Cortex of kidney (tissue), 1 donor: ENCODE data around the gene KIF1A.

ENCODE experiments used
- DNase-seq: peaks from one replicate; lab custom pipeline; 2025; lab: John Stamatoyannopoulos, UW

The KIF1A gene

DNA sequence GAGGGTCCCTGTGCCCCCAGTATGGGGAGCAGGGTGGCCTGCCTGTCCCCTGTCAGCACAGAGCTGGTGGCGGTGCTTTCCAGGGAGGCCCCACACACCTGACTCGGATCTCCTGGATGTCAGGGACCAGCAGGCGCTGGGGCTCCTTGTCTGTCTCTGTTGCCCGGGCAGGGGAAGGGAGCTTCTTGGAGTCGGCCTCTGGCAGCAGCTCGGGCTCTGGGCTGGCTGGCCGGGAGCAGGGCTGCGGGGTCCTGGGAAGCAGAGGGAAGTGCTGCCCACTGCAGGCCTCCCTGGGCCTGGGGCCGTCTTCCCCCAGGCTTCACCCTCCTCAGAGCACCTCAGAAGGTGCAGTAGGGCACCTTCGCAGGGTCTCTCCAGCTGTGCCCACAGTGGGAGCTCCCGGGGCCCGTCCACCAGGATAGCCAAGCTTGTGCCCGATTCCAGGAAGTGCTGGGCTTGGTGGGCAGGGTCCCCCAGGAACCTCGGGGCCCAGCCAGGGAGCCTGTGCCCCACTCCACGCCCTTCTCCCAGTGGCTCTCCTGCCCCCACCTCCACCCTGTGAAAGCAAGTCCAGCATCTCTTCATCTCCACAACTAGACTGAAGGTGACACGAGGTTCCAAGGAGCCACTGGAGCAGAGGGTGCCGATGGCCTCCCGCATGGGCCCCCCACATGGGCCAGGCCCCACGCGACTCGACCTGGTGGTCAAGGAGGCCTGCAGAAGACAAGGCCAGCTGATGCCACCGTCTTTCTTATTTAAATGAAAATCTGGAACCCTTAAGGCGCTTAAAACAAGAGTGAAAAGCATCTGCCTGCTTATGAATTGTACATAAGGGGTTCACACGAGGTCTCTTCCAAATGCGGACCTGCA lies 100.1 kb downstream of the KIF1A start:
- no peak for DNase-seq

DNA sequence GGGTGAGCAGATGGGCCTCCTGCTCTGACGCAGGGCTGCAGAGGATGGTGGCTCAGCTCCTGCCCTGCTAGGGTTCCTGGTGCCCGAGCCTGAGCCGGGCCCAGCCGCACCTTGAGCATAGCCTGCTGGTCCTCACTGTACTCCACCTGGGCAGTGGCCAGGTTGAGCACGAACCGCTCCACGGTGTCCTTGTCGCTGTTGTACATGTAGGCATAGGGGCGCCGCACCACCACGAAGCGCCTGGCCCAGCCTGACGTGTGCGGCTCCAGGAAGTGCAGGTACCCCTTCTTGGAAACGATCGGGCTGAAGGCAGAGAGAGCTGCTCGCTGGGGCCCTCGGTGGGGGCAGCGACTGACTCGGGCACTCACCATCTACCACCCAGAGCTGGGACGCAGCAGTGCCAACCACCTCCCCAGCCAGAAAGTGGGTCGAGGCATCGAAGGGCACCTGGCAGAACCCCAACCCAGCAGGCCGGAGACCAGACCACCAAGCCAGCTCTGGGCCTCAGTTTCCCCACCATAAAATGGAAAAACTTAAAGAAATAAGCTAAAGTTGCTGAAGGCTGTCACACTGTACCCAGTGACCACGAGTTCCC lies 101.0 kb downstream of the KIF1A start:
- no peak for DNase-seq

DNA sequence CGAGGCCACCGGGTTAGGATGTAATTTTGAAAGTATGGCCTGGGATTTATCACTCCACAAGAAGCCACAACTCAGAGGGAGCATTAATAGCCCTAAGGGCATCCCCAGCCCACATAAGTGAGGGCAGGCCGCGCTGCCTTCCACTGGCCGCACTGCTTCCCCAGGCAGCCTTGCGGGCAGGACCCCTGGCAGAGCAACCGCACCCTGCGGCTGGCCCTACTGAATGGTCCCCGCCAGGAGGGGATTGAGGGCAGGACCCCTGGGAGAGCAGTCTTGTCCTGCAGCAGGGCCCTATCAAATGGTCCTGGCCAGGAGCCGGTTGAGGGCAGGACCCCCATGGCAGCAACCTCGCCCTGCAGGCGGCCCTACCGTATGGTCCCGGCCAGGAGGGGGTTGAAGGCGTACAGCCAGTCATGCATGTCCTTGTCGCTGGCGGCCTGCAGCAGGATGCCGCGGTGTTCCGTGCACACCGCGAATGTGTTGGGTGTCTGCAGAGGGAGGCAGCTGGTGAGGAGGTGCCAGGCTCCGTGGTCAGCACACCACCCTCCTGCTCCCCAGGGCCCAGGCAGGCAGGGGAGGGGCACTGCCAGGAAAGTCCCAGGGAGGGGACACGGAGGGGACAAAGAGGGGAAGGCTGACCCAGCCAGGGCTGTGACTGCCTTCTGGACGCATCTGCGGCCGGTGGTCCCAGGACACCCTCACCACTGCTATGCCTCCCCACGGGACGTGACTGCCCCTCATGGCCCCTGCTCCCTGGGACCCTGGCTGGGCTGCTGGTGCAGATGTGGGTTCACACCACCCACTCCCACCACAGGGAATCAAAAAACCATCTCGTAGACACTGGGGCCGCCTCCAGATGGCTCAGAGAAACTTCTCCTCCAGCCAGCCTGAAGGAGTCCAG lies 102.1 kb downstream of the KIF1A start:
- no peak for DNase-seq

DNA sequence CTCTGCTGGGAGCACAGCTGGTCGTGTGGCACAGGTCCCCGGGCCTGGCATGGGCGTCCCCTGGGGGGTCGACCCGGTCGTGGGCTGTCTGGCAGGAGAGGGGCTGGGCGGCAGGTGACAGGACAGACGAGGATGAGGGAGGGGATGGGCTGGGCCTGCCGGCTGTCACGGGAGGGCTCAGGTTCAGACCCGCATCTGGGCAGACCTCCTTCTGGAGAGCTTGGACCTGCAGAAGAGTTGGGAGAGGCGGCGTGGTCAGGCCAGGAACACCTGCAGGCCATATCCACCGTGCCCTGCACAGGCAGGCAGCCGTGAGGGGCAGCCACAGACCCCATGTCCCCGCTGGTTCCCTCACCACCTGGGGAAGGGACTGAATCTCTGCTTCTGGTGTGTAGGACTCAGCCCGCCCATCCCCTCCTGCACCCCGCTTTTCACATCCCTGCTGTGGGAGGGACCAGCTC lies 102.8 kb downstream of the KIF1A start:
- no peak for DNase-seq

DNA sequence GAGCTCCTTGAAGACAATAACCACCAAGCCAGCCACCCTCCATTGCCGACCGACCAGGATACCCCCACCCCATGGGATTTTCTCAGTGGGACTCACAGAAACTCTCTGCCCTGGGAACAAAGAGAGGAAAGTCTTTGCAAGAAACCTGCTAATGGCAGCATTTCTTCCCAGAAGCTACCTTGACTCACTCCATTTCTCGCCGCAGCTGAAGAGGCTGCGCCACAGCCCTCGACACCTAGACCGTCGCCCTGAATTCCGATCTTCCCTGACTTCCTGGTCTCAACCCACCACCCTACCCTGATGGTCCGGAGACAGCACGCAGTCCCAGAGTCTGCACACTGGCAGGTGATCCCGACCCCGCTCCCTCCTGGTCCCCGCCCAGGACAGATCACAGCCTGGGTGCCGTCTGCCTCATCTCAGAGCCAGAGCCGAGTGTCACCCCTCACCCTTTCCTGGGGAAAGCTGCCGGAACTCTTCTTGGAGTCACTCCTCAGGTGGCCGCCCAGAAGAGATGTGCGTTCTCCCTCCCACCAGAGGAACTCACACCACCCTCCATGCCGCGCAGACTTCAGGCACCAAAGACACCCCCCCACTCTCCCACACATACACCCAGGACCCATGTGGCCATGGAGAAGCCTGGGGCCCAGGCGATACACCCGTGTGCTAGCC lies 103.8 kb downstream of the KIF1A start:
- DNase-seq, result no peak

DNA sequence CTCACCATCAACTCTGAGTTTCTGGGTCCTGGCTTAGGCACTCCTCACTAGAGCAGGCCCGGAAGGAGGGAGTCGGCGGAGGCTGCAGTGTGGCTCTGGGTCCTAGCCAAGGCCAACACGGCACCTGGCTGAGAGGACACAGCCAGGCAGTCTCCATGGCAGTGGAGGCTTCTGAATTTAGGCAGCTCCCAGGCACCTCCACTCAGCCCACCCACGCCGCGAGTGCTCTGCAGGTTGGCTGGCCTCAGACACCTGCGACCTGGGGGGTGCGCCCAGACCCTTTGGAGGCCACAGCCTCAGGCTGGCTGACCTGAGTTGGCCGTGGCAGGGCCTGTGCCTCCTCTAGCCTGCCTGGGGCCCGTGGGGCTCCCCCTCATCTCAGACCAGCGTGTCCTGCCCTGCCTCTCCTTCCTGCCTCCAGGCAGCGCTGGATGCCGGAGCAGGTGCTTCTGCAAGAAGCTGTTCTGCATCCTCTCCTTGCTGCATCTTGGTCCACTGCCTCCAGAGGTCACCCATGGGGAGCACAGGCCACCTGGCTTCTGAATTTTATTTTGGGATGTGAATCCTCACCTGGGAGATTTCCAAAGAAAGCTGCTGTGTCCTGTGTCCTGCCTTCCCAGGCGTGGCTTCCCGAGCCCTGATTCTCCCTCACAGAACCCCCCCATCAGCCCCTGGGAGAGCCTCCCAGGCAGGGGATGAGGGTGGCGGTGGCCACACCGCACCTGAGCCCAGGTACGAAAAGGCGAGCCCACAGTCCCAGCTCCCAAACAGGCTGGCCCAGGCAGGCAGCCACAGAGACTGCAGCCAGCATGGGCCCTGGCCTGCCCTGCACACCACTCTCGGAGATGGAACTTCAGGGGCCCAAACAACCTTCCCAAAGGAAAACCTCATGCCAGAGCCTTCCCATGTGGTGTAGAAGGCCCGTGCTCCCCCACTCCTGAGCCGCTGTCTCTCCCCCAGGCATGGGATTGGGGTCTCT lies 105.0 kb downstream of the KIF1A start:
- no peak for DNase-seq

DNA sequence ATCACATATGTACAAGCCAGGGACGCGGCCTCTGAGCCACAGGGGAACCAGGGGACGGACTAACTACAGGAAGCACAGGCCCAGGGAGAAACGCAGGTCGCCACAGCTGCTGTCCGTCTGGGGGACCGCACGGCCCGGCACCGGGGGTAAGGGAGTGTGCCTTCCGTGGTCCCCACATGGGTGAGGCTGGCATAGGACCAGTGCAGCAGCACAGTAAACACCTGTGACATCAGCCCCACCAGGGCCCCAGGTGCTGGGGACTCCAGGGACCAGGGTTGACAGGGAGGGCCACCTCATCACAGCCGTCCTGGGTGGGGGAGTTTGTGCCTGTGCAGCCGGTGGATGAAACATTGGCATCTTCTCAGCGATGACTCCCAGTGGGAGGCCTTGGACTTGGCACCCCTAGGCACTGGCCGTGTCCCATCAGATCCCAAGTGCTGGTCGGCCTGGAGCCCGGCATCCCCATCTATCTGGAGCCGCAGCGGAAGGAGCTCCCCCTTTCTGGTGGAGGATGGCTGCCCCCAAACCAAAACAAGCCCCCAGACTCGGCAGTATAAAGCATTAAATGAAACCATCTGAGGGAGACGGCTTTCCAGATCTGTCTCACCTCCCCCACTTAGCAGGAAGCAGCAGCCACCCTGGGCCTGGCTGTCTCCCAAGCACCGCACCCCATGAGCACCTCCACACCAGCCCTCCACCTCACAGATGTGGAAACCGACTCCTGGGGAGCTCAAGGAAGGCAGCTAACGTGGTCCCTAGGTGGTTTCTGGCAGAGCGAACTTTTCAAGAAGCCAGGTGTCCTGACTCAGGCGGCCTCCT lies 105.9 kb downstream of the KIF1A start:
- no peak for DNase-seq

DNA sequence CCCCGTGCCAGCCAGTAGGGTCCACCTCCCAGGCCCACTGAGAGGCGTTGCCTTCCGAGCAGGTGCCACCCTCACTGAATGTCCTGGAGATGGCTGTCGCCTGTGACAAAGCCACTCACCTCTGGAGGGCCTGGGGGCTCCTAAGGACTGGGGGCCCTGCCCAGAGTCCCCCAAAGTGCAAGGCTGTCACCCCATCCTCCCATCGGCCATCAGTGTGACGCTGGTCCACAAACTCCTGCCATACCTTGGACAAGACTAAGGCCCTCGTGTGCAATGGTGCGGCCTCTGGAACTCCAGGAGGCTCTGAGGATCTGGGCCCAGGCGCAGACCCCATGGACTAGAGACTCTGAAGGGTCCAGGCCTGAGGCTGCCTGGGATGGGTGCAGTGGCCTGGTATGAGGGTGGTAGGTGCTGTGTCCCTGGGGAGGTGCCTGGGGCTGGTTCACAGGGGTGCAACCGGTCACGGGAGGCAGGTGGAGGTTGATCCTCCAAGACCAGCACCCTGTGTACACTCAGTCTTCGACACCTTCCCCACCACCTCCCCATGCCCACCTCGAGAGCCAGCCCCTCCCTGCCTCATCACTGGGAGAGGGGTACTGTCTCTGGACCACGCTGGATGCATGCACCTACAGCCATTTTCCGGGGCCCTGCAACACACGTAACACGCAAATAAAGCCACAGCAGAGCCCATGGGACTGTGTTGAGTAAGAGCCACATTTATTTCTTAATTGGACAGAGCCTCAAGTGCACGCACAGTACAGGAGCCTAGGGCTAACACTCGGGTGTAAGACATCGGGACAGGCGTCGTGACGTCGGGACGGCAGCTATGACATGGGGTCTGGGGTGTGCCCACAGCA lies 106.7 kb downstream of the KIF1A start:
- DNase-seq, result no peak

DNA sequence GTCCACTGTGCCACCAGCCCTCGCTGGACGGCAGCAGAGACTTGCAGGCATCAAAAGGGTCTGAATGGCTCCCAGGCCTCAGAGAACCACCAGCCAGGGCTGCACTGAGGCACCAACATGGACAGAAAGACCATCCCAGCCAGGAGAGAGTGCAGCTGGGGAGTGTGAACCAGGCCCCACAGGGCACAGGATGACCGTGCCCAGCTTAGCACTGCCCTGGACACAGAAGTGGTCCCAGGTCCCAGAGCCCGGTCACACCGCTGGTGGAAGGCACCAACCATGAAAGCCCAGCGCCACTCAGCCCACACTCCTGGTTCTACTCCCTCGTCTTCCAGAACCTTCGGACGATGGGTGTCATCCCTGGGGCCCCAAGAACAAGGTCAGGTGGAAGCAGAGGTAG lies 107.9 kb downstream of the KIF1A start:
- no peak for DNase-seq

DNA sequence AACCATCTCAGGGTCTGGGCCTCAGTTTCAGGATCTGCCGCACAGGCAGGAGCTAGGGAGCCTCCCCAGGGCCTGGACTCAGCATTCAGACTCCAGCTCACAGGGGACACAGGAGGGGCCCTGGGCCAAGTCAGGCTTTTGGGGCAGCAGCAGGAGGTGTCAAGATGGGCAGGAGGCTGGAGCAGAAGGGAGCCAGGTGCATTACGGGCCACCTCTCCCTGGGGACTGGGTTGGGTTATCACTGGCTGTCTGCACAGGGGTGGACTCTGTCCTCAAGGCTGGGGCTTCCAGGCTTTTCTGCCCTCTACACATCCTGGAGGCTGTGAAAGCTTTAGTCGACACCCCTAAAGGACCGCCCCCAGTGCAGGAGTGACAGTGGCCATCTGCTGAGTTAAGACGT lies 108.3 kb downstream of the KIF1A start:
- no peak for DNase-seq

DNA sequence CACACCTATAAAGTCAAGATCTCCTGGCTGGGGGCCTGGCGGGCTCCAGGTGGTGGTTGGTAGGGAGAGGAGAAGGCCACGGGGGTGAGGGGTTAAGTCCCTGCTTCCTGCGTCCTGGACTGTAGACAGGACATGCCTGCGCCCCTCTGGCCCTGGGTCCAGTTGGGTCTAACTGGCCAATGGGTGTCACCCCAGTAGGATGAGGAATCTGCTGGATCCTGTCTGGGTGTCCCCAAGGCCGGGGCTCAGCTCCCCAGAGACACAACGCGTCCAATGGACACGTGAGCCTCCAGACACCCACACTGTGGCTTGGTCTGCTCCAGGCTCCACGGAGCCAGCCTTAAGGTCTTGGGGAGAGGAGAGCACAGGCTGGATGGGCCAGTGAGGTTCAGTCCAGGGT lies 108.7 kb downstream of the KIF1A start:
- DNase-seq, result no peak

DNA sequence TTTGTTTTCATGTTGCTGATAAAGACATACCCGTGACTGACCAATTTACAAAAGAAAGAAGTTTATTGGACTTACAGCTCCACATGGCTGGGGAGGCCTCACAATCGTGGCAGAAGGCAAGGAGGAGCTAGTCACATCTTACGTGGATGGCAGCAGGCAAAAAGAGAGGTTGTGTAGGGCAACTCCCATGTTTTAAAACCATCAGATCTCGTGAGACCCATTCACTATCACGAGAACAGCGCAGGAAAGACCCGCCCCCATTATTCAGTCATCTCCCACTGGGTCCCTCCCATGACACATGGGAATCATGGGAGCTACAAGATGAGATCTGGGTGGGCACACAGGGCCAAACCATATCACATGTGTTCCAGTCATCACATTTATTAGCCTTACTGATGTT lies 111.6 kb downstream of the KIF1A start:
- no peak for DNase-seq

DNA sequence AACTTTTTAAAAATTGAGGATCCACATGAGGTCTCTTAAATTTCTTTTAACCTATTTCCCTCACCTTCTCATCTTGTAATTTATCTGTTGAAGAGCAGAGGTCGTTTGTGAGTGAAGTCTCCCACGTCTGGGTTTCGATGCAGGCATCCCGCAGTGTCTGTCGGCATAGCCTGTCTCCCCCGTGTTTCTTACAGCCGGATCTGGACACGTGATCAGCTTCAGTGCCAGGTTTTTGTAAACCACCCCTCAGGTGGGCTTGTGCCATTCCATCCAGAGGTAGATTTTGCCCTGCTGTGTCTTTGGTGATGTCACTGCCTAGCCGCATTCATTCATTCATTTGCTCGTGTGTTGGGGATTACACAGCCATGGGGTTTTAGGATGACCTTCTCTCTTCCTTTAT lies 112.2 kb downstream of the KIF1A start:
- DNase-seq, result no peak

DNA sequence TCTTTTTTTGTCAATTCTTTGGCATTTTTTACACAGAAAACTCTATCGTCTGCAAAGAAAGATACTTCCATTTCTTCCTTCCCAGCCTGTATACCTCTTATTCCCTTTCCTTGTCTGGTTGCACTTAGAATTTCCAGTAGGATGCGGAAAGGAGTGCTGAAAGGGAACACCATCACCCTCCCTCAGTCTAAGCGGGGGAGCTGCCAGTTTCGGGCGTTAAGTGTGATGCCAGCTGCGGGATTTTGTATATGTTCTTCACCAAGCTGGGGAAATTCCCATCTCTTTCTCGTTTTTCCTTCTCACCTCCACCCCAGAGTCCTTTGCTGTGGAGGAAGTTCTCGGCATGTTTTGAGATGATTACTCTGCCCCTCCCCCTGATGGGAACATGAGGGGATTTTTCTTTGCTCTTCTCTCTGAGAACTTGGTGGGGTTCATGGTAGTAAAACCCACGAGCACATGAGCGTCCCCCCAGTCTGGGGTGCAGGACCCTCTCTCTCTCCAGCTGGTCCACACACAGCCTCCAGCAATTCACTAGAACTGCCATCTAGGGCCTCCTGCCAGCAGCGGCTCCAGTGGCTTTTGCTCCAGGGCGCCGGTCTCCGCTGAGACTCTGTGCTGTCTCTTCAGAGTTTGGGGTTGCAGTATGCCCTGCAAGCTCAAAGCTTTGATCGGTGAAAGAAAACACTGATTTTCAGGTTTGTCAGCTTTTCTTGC lies 112.8 kb downstream of the KIF1A start:
- no peak for DNase-seq

DNA sequence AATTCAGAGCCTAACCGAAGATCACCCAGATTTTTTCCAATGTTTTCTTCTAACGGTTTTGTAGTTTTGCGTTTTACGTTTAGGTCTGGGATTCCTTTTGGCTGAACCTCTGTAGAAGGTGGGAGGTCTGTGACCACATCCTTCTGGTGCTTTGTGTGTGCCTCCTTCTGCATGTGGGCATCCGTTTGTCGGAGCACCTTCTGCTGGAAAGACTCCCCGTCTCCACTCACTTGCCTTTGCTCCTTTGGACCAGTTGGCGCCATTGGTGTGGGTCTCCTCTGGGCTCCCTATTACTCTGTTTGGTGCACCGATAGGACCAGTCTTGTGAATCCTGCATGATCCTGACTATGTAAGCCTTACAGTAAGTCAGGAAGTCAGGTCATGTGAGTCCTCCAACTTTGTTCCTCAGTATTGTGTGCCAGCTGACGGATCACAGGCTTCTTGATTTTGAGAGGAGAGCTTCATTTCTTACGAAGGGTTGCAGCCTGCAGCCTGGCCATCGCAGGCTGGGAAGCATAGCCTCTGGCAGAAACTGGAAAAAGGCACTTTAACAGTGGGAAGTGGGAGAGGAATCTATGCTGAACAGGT lies 114.7 kb downstream of the KIF1A start:
- DNase-seq, result no peak

DNA sequence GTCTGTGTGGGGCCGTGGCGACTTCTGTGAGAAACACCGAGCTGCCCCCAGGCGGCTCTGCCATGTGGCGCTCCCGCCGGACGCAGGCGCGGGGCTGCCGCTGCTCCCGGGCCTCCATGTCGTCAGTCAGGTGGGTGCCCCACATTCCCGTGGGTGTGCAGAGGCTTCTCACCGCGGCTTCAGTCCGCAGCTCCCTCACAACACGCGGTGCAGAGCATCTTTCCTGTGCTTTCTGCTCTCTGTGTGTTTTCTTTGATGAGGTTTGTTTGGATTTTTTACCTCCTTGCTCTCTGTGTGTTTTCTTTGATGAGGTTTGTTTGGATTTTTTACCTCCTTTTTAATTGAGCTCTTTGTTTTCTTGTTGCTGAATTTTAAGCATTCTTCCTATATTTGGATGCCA lies 115.4 kb downstream of the KIF1A start:
- DNase-seq, result no peak

DNA sequence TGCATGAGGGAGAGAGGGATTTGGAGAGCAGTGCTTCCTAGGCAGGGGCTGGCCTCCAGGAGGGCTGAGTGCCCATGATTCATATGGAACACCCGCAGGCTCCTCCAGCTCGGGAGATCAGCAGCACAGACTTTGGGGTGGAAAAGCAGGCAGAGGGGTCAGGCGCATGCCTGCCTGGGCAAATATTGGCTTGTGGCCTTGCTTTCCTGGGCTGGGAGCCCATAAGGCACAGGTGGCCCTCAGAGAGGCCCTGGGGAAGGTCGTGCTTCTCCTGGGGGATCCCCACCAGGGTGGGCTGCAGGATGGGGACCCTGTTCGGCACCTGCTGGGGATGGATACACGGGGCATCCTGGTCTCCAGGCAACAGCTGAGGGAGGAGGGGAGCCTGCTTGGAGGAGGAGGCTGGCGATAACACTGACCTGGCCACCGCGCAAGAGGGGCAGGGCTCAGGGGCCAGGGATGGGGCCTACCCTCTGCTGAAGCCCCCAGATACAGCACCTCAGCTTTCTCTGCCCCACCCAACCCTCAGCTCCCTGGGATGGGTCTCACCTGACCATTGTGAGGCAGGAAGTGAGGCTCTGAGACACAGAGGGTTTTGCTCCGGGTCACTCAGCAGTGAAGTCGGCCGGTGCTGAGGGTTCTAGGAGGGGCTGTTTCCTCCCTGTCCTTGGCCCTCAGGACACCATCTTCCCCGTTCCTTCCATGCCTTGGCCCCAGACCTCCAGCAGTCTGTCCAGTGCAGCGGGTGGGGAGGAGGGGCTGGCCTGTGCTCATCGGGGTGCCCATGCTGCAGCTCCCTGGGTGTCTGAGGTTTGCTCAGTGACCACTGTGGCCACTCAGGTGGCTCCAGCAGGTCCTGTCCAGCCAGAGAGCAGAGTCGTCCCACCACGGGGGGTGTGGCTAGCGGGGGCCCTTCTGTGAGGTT lies 116.3 kb downstream of the KIF1A start:
- DNase-seq, result no peak
